ENCODE data around the gene EWSR1. TPM values are rescaled to one million over a fixed set of nuclear protein-coding genes. Genes with fewer than 3 reads are reported as not detected.

EWSR1 gene
- total RNA-seq, 1 donor, result 139 TPM

DNA sequence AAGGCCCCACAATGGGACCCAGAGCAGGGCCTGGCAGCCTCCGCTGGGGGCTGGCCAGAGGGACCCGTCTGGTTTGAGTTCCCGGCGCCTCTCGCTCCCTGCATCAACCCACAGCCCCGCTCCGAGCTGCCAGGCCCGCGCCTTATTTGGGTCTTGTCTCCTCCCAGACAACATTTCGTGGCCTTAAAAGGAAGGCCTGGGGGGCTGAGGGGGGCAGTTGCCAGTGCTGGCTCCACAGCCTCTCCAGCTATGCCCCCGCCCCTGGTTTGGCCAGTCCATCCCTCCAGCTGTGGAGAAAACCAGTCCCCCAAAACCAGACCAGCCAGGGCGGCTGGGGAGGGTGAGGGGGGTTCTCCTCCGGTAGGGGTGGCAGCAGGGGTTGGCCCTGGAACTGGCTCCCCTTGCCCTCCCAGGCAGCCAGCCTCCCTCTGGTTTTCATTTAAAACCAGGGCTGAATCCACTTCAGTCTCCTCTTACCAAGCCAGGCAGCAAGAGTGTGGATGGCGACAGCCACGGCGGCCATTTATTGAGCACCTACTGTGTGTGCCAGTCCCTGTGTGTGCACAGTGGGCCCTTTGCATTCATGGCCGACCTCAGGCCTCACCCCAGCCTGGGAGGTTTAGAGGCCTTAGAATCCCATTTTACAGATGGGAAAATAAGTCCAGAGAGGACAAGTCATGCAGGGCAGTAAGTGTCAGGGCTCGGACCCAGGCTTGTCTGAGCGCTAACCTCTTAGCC lies 43.8 kb upstream of the EWSR1 start:
- no peak overlapping the region for H2AFZ ChIP-seq (ENCODE audit: low read length)
- H3K4me1 ChIP-seq (ENCODE audit: insufficient read depth, low read length), result no peaks in the 10 kb centered on the region
- peak; percentile 64 for DNase-seq (ENCODE audit: insufficient read length, low spot score, missing footprints)
- H3K27me3 ChIP-seq (ENCODE audit: insufficient read depth, low read length), result peaks cover 25% of the 10 kb centered on the region
- TF ChIP-seq, protein P1, sequence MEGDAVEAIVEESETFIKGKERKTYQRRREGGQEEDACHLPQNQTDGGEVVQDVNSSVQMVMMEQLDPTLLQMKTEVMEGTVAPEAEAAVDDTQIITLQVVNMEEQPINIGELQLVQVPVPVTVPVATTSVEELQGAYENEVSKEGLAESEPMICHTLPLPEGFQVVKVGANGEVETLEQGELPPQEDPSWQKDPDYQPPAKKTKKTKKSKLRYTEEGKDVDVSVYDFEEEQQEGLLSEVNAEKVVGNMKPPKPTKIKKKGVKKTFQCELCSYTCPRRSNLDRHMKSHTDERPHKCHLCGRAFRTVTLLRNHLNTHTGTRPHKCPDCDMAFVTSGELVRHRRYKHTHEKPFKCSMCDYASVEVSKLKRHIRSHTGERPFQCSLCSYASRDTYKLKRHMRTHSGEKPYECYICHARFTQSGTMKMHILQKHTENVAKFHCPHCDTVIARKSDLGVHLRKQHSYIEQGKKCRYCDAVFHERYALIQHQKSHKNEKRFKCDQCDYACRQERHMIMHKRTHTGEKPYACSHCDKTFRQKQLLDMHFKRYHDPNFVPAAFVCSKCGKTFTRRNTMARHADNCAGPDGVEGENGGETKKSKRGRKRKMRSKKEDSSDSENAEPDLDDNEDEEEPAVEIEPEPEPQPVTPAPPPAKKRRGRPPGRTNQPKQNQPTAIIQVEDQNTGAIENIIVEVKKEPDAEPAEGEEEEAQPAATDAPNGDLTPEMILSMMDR (IDR thresholded peaks at IDR 0.05; ENCODE audit: extremely low read depth, low read depth, low read length), result no peak
- H3K4me2 ChIP-seq (ENCODE audit: insufficient read depth, low read length), result no peak overlapping the region
- no peaks in the 10 kb centered on the region for H4K20me1 ChIP-seq (ENCODE audit: insufficient read depth, low read length)
- no peaks in the 10 kb centered on the region for H3K36me3 ChIP-seq (ENCODE audit: insufficient read depth, low read length)
- no peak overlapping the region for H3K27ac ChIP-seq (ENCODE audit: low read depth, low read length)
- no peaks in the 10 kb centered on the region for H3K9me3 ChIP-seq (ENCODE audit: low read depth, low read length)
- H3K79me2 ChIP-seq (ENCODE audit: insufficient read depth, low read length), result no peaks in the 10 kb centered on the region
- H3K4me3 ChIP-seq (ENCODE audit: insufficient read depth, low read length), result no peak overlapping the region

DNA sequence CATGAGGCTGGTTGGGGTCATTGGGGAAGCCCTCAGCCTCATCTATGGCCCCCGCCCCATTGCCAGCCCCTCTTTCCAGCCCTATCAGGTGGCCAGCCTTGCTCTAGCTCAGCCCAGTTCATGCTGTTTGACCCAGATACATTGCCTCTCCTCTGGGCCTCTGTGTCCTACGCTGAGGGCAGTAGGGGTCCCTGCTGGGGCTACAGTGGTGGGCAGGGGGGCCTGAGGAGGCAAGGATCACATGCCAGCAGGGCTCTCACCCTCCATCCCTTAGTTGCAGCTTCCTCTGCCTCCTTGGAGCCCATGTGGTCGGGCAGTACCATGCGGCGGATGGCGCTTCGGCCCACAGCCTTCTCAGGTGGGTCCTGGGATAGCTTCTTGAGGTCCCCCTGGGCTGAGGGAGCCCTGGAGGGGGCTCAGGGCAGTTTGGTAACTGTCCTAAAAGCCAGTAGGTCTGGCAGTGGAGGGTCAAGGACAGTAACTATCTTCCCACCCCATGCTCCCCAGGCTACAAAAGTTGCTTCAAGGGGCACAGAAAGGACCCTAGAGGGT lies 43.1 kb upstream of the EWSR1 start:
- no peak overlapping the region for H3K4me2 ChIP-seq (ENCODE audit: insufficient read depth, low read length)
- H3K4me1 ChIP-seq (ENCODE audit: insufficient read depth, low read length), result no peaks in the 10 kb centered on the region
- TF ChIP-seq, protein P1 (IDR thresholded peaks at IDR 0.05; ENCODE audit: extremely low read depth, low read depth, low read length), result no peak
- H3K27ac ChIP-seq (ENCODE audit: low read depth, low read length), result no peak overlapping the region
- H3K79me2 ChIP-seq (ENCODE audit: insufficient read depth, low read length), result no peaks in the 10 kb centered on the region
- no peak overlapping the region for H3K4me3 ChIP-seq (ENCODE audit: insufficient read depth, low read length)
- H3K27me3 ChIP-seq (ENCODE audit: insufficient read depth, low read length), result peaks cover 25% of the 10 kb centered on the region
- H3K36me3 ChIP-seq (ENCODE audit: insufficient read depth, low read length), result no peaks in the 10 kb centered on the region
- no peak overlapping the region for H2AFZ ChIP-seq (ENCODE audit: low read length)
- no peaks in the 10 kb centered on the region for H3K9me3 ChIP-seq (ENCODE audit: low read depth, low read length)
- no peaks in the 10 kb centered on the region for H4K20me1 ChIP-seq (ENCODE audit: insufficient read depth, low read length)
- DNase-seq (ENCODE audit: insufficient read length, low spot score, missing footprints), result peak; percentile 48

DNA sequence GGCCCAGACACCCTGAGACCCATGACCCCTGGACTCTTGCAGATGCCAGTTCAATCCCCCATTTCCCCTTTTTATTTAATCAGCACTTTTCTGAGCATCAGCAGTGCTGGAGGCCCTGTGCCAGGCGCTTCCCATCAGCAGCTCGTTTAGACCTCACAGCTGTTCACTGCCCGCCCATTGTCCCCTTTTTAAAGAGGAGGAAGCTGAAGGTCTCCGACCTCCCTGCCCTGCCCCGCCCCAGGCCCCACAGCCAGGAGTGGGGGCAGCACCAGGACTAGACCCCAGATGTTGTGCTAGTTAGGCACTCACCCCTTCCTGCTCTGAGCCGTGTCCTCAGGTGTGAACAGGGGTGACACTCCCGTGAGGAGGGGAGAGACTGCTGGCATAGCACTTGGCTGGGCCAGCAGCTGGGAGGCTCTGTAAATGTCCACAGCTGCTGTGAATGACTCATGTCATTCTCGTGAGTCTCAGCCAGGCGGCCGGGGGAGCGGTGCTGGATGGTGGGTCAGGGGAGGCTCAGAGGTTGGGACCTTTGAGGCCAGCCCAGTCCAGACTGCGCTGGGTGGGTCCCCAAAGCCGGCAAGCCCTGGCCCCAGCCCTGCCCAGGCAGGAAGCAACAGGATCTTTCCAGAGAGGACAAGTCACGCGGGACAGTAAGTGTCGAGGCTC lies 42.5 kb upstream of the EWSR1 start:
- DNase-seq (ENCODE audit: insufficient read length, low spot score, missing footprints), result peak; percentile 90
- H3K4me1 ChIP-seq (ENCODE audit: insufficient read depth, low read length), result no peaks in the 10 kb centered on the region
- H3K79me2 ChIP-seq (ENCODE audit: insufficient read depth, low read length), result no peaks in the 10 kb centered on the region
- no peaks in the 10 kb centered on the region for H4K20me1 ChIP-seq (ENCODE audit: insufficient read depth, low read length)
- no peak overlapping the region for H3K27ac ChIP-seq (ENCODE audit: low read depth, low read length)
- H3K36me3 ChIP-seq (ENCODE audit: insufficient read depth, low read length), result no peaks in the 10 kb centered on the region
- H3K4me3 ChIP-seq (ENCODE audit: insufficient read depth, low read length), result no peak overlapping the region
- no peak overlapping the region for H3K4me2 ChIP-seq (ENCODE audit: insufficient read depth, low read length)
- peaks cover 25% of the 10 kb centered on the region for H3K27me3 ChIP-seq (ENCODE audit: insufficient read depth, low read length)
- TF ChIP-seq, protein P1 (IDR thresholded peaks at IDR 0.05; ENCODE audit: extremely low read depth, low read depth, low read length), result no peak
- no peaks in the 10 kb centered on the region for H3K9me3 ChIP-seq (ENCODE audit: low read depth, low read length)
- no peak overlapping the region for H2AFZ ChIP-seq (ENCODE audit: low read length)

DNA sequence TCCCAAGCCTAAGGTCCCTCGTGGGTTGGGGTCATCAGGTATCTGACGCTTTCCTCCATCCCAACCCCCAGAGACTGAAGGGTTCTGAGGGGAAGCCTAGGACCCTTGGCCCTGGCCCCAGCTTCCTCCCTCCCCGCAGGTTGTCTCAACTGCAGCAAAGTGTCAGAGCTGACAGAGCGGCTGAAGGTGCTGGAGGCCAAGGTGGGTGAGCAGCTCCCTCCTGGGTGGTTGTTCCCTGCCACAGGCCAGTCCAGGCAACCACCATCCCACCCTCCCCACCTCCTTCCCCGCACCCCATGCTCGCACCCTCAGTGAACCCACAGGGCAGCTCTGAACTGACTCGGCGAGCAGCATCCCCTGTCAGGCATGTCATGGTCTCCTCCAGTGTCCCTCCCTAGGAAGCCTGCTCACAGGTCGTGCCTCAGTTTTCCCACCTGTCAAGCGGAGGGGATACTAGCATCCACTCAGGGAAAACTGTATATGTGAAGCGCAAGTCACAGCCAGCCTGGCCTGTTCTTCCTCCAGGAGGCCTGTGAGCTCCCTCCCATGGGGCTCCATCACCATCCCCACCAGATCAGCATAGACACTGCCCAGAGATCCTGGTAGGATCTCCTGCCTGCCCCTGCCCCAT lies 41.6 kb upstream of the EWSR1 start:
- Histone ChIP-seq H4K20me1 (ENCODE audit: insufficient read depth, low read length) (no peaks in the 10 kb centered on the region), H3K27ac (ENCODE audit: low read depth, low read length) (no peak overlapping the region), H3K9me3 (ENCODE audit: low read depth, low read length) (no peaks in the 10 kb centered on the region), H3K4me3 (ENCODE audit: insufficient read depth, low read length) (no peak overlapping the region), H3K4me2 (ENCODE audit: insufficient read depth, low read length) (no peak overlapping the region), H3K4me1 (ENCODE audit: insufficient read depth, low read length) (no peaks in the 10 kb centered on the region), H3K79me2 (ENCODE audit: insufficient read depth, low read length) (no peaks in the 10 kb centered on the region), H3K27me3 (ENCODE audit: insufficient read depth, low read length) (peaks cover 25% of the 10 kb centered on the region), H3K36me3 (ENCODE audit: insufficient read depth, low read length) (no peaks in the 10 kb centered on the region), H2AFZ (ENCODE audit: low read length) (no peak overlapping the region)
- TF ChIP-seq, protein P1 (IDR thresholded peaks at IDR 0.05; ENCODE audit: extremely low read depth, low read depth, low read length), result no peak
- peak; percentile 65 for DNase-seq (ENCODE audit: insufficient read length, low spot score, missing footprints)
